Measurements from ENCODE around the gene ADH6. TPM values are rescaled to one million over a fixed set of nuclear protein-coding genes. Genes with fewer than 3 reads are reported as not detected.

ADH6 gene
- total and polyA plus RNA-seq, 2 of the 13 experiments (the other 11 are each of a cell fraction or from before 2014, with no cell fraction given): 39.8 to 73.9 TPM

- no peak for TF ChIP-seq ZBTB43 (CRISPR knock-in tag; conservative IDR thresholded peaks at IDR 0.05)
- TF ChIP-seq TBP (CRISPR knock-in tag; IDR thresholded peaks at IDR 0.05): no peak
- no peak for TF ChIP-seq ZNF263 (CRISPR knock-in tag; IDR thresholded peaks at IDR 0.05)
- no peak for TF ChIP-seq ZNF550 (CRISPR knock-in tag; IDR thresholded peaks at IDR 0.05; ENCODE audit: borderline replicate concordance)
- TF ChIP-seq FOXK1 (CRISPR knock-in tag; IDR thresholded peaks at IDR 0.05; ENCODE audit: borderline replicate concordance, low read depth): 0 out of 2 replicates have a peak, but pooled peaks have one; percentile 25
- TF ChIP-seq ZNF382 (CRISPR knock-in tag; IDR thresholded peaks at IDR 0.05; ENCODE audit: borderline replicate concordance): no peak
- no peak for TF ChIP-seq MBNL3 (CRISPR knock-in tag; conservative IDR thresholded peaks at IDR 0.05)
- no peak for TF ChIP-seq MAX (IDR thresholded peaks at IDR 0.05)
- TF ChIP-seq GFI1 (CRISPR knock-in tag; IDR thresholded peaks at IDR 0.05; ENCODE audit: borderline replicate concordance): peak; percentile 54; the same call in 1 of the 2 replicates
- peak; percentile 72 for TF ChIP-seq RBFOX2 (IDR thresholded peaks at IDR 0.05; ENCODE audit: low read depth, low read length)
- TF ChIP-seq SIN3A (IDR thresholded peaks at IDR 0.05; ENCODE audit: borderline replicate concordance, low read depth, low read length): 0 out of 2 replicates have a peak, but pooled peaks have one; percentile 23
- TF ChIP-seq ZNF136 (CRISPR knock-in tag; IDR thresholded peaks at IDR 0.05; ENCODE audit: low read depth): no peak
- TF ChIP-seq ZNF350 (CRISPR knock-in tag; IDR thresholded peaks at IDR 0.05; ENCODE audit: borderline replicate concordance, low read depth): no peak
- no peak for TF ChIP-seq EEA1 (CRISPR knock-in tag; IDR thresholded peaks at IDR 0.05; ENCODE audit: borderline replicate concordance)
- TF ChIP-seq ARID5B (CRISPR knock-in tag; IDR thresholded peaks at IDR 0.05): peak; percentile 74
- no peak for TF ChIP-seq ZNF292 (CRISPR knock-in tag; IDR thresholded peaks at IDR 0.05; ENCODE audit: borderline replicate concordance, low read depth)
- TF ChIP-seq MAF1 (CRISPR knock-in tag; IDR thresholded peaks at IDR 0.05; ENCODE audit: borderline replicate concordance): no peak
- TF ChIP-seq ZNF282 (IDR thresholded peaks at IDR 0.05; ENCODE audit: partially characterized antibody): no peak
- TF ChIP-seq ZNF777 (CRISPR knock-in tag; IDR thresholded peaks at IDR 0.05): no peak
- TF ChIP-seq NFIB (CRISPR knock-in tag; IDR thresholded peaks at IDR 0.05; ENCODE audit: borderline replicate concordance): no peak
- no peak for TF ChIP-seq ZNF234 (CRISPR knock-in tag; conservative IDR thresholded peaks at IDR 0.05)
- TF ChIP-seq SOX6 (IDR thresholded peaks at IDR 0.05): no peak
- TF ChIP-seq SOX6 (CRISPR knock-in tag; IDR thresholded peaks at IDR 0.05): peak; percentile 31; the same call in 1 of the 2 replicates
- TF ChIP-seq NFATC3 (CRISPR knock-in tag; IDR thresholded peaks at IDR 0.05): no peak
- TF ChIP-seq ZNF749 (CRISPR knock-in tag; IDR thresholded peaks at IDR 0.05; ENCODE audit: borderline replicate concordance): no peak
- TF ChIP-seq YY1 (IDR thresholded peaks at IDR 0.05; ENCODE audit: insufficient read depth, insufficient replicate concordance, low read depth, low read length): peak; percentile 18
- TF ChIP-seq KDM3A (CRISPR knock-in tag; IDR thresholded peaks at IDR 0.05; ENCODE audit: low read depth): no peak
Measured at GRCh38 chr4:99219072-99219471, at the start of gene ADH6 (continued).

All from HepG2 (cell line).